ENCODE measurements around the gene TSPEAR.
"Not testable (repeated sequence)": the region's sequence is repeated elsewhere in the genome, so short reads cannot be mapped to it uniquely, and the experiment has no call there.

The TSPEAR gene

GRCh38 chr21:44564099-44564498, 147.3 kb downstream of the TSPEAR start:
- DNase-seq: no peak

GRCh38 chr21:44558695-44559094, 152.7 kb downstream of the TSPEAR start, which contains the start of gene KRTAP10-3:
KRTAP10-3 (minus strand) TSS chr21:44558795; CDS start chr21:44558715, 80 bp downstream.
- DNase-seq: no peak

- DNase-seq: not testable (repeated sequence)
Observed at GRCh38 chr21:44558329-44558675, 153.1 kb downstream of the TSPEAR start.

DNA sequence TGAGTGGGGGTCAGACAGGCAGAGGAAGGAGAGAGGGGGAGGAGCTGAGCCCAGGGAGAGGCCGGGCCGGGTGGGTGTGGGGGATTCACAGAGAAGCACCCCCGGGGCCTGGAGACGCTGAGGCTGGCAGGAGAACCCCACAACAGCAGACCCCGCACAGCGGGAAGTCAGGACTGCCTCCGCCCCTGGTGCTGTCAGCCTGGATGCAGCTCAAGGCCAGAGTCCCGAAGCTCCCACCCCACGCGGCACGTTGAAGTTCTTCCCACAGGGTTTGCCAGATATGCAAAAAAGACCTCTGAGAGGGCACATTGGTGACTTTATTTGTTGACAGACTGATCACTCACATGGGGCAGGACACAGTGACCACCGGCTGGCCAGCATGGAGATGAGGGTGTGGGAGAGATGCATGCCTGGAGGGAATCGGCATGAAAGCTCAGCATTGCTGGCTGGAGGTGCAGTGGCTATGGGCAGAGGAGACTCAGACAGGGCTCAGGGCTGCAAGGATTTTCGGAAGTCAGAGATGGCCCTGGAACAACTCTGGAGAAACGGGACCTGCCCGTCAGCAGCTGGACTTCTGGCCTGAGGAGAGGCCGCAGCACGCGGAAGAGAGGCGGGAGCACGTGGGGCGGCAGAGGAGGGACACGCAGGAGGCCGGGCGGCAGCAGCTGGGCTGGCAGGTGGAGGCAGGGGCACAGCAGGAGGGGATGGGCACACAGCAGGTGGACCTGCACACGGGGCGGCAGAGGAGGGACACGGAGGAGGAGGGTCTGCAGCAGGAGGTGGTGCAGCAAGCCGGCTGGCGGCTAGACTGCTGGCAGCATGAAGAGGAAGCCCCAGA, 153.7 kb downstream of the TSPEAR start:
- DNase-seq: no peak

DNA sequence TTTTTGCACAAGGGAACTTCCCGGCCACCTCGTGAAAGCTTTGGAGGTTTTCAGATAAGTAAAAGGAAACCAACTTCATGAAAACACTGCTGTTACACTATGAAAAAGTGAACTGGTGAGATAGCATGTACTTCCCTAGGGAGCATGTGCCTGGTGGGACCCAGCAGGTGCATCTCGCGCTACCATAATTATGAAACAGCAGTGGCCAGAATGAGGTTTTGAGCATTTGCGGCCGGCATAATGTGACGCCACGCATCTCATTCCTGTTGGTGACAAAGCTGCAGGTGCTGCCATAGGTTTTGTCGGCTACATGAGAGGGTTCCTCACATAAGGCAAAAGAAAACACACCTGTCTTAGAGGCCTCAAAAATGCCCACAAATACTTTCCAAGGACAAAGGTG, 154.5 kb downstream of the TSPEAR start:
- peak; percentile 31 for DNase-seq

GRCh38 chr21:44555200-44555875, 156.0 kb downstream of the TSPEAR start:
- no peak for DNase-seq

DNA sequence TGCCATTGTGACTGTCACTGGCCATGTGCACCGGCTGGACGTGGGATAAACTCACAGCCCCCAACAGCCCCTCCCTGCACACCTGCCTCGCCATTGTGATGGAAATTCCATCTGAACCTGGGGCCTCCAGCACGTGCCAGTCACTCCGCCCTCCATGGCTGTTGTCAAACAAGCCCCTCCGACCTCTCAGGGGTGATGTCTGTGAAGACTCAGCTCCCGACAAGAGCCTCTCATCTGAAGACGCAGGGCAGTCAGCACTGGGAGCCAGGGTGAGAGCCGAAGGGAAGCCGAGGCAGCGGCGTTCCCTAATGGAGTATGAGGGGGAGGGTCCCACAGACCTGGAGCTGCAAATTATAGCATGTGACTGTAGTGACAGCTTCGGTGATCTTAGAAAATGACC, 158.7 kb downstream of the TSPEAR start:
- no peak for DNase-seq

DNA sequence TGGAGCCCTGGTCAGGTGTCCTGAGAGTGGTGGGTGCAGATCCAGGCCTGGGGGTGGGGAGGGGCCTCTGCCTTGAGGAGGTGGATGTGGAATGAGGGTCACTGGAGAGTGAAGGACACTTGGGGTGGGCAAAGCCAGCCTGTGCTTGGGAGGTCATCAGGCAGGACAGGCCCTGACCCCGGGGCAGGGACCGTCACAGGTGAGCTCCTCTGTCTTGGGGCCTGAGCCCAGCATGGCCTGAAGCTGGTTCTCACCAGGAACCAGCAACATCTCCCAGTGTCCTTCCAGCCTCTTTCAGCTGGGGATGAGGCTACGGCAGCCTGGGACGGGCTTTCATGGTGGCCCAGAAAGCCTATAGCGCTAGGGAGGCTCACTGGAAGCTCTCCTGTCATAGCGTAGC, 159.2 kb downstream of the TSPEAR start:
- no peak for DNase-seq

DNA sequence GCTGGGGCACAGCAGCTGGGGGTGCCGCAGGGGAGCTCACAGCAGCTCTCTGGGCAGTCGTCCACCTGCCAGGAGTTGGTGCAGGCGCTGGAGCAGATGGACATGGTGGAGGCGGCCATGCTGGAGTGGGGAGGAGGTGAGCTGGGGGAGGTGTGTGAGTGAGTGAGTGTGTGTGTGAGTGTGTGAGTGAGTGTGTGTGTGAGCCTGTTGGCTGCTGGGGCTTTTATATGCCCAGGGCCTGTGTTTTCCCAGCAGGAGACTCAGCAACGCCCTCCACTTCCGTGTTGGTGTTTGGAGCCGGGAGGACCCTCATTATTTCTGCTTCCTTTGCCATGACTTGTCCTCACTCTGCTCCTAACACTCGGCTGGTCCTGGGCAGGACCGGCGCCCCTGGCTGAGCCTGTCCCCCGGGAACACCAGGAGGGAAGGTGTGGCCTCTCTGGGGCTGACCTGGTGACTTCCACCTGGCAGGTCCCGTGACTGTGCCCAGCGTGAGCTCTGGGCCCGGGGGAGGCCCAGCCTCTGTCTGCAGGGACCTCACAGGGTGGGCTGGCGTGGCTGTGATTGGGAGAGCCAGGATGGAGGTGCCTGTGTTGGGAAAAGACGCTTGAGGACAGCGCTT, 159.9 kb downstream of the TSPEAR start, which contains the start of gene KRTAP10-2:
KRTAP10-2 (minus strand) TSS at position 166 of the 622 bp plus-strand sequence; CDS start at position 119, 47 bp downstream.
- no peak for DNase-seq

DNA sequence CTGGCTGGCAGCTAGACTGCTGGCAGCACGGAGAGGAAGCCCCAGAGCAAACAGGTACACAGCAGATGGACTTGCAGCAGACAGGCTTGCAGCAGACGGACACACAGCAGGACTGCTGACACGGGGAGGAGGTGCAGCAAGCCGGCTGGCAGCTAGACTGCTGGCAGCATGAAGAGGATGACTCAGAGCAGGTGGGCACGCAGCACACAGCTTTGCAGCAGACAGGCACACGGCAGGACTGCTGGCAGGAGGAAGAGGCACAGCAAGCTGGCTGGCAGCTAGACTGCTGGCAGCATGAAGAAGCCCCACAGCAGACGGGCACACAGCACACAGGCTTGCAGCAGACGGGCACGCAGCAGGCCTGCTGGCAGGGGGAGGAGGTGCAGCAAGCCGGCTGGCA, 160.6 kb downstream of the TSPEAR start:
- no peak for DNase-seq

DNA sequence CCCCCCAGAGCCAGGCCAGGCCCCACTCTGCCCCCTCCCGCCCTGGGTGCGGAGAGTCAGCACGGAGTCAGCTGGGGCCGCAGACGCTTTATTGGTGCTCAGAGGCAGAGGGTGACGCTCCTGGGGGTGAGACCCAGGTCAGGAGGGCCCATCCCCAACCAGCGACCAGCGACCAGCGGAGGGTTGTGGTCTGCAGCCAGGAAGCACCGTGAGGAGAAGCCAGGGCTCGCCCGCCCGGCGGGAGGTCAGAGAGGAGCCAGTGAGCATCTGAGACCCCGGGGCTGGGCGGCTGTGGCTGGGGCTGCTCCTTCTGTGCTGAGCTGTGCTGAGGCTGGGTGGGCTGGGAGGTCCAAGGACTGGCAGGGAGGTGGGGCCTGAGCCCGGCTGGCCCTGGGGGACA, 161.1 kb downstream of the TSPEAR start:
- DNase-seq: not testable (repeated sequence)

GRCh38 chr21:44549525-44550211, 161.7 kb downstream of the TSPEAR start:
- DNase-seq: no peak

DNA sequence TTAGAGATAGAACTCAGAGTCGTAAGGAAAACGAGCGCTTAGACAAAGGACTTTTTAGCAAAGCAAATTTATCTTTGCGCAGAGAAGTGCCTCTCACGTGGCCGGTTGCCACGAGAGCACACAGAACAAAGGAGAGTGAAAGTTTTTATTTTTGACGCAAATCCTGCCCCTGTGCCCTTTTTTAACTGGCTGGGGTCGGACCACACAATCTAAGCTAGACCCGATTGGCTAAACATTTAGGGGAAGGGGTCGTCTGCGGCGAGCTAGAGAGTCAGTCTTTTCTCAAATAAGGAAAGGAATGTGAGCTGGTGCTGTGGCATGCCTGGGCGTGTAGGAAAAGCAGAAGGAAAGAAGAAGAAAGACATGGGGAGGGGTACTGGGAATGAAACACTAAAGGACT, 162.4 kb downstream of the TSPEAR start:
- DNase-seq: no peak

DNA sequence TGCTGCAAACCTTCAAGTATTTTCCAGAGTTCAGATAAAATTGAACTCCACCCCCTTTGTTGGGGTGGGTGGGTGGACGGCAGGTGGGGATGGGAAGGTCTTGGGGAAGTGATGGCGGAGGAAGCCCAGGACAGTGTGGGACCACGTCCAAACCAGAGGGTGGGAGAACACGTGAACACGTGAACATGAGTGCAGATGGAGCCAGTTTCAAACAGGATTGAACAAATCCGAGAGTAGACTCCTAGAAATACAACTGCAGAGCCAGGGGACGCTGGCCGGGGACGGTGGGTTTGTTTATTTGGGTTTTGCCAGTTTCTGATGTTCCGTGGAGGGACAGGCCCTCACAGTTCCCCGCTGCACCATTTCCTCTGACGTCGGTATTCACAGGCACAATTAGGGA, 163.0 kb downstream of the TSPEAR start:
- no peak for DNase-seq

GRCh38 chr21:44547656-44548331, 163.6 kb downstream of the TSPEAR start:
- no peak for DNase-seq

DNA sequence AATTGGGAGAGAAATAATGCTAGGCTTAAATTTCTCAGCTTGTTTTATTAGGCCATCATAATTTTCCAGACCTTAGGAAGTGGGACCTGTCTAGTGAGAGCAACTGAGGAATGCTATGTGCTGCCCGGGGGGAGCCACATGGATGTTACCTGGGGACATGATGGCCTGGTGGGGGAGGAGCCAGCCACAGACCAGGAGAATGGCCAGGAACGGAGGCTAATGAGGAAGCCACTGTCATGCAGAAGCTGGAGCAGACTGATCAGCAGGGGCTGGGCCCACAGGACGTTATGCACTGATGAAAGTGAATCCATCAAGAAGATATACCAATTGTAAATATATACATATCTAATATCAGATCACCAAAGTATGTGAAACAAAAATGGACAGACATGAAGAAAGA, 166.8 kb downstream of the TSPEAR start:
- no peak for DNase-seq

DNA sequence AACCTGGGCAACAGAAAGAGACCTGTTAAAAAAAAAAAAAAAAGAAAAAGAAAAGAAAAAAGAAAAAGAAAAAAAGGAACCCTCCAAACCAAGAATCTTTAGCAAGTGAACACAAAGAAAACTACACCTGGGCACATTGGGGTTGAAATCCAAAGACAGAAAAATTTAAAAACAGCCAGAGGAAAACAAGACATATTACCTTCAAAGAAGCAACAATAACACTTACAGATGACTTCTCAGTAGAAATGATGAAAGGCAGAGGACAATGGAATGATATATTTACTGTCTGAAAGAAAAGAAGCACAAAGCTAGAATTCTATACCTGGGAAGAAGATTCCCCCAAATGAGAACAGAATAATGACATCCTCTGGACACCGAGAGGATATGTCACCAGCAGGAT, 168.7 kb downstream of the TSPEAR start:
- DNase-seq: no peak

DNA sequence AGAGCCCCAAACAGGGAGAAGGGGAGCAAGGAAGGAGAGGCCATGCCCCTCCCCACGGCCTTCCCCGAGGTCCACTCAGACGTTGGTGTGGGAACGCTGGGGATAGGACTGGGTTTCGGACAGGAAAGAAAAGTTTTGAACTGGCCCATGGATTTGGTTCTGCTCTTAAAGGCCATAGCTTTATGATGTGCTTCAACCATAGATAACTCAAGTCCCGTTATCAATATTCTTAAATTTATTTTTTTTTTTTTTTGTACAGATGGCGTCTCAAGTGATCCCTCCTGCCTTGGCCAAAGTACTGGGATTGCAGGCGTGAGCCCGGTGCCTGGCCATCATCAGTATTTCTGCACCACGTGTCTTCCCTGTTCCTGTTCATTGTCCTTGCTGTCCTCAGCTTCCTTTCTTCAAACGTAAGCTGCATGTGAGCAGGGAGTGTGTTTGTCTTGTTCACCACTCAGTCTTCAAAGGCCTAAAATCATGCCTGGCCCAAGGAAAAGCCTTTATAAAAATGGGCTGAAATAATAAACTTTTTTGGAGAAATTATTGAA, 170.6 kb downstream of the TSPEAR start:
- no peak for DNase-seq

DNA sequence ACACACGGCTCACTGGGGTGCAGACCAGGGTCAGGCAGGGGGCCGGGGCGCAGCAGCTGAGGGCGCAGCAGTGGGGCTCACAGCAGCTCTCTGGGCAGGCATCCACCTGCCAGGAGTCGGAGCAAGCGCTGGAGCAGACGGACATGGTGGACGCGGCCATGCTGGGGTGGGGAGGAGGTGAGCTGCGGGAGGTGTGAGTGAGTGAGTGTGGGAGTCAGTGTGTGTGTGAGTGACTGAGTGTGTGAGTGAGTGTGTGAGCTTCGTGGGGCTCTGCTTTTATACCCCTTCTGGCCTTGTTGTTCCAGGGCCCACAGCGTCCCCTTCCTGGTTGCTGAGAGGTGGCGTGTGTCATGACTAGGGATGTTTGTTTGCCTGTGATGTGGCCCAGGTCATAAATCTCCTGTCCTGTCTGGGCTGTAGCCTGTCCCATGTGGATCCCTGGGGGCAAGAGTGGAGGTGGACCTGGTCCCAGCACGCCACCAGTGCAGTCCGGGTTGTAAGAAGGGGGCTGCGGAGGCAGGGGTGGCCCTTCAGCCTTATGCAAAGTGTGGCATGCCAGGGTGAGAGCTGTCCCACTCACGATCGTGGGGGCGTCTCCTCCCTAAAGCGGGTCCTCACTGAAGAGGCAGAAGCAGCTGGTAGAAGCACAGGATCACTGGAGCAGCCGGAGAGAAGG, 171.2 kb downstream of the TSPEAR start, which contains the start of gene KRTAP10-1:
KRTAP10-1 (minus strand) TSS at position 205 of the 676 bp plus-strand sequence; CDS start at position 160, 45 bp downstream.
- DNase-seq: no peak

DNA sequence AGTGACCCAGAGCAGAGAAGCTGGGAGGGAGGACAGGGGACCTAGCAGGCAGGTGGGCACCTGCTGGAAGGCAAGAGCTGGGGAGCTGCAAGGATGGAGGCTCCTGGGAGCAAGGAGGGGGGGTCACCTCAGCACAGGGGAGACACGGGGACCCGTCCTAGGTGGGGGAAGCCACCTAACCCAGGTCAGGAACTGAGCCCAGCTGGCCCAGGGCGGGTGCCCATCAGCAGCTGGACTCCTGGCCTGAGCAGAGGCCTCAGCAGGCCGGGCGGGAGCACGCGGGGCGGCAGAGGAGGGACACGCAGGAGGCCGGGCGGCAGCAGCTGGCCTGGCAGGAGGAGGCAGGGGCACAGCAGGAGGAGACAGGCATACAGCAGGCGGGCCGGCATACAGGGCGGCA, 172.3 kb downstream of the TSPEAR start:
- no peak for DNase-seq
